ENCODE data around the gene TFCP2L1. TPM values are rescaled to one million over a fixed set of nuclear protein-coding genes. Genes with fewer than 3 reads are reported as not detected.

Gene TFCP2L1
- total RNA-seq, 1 experiment from 2014 or later: 4.3 TPM

DNA sequence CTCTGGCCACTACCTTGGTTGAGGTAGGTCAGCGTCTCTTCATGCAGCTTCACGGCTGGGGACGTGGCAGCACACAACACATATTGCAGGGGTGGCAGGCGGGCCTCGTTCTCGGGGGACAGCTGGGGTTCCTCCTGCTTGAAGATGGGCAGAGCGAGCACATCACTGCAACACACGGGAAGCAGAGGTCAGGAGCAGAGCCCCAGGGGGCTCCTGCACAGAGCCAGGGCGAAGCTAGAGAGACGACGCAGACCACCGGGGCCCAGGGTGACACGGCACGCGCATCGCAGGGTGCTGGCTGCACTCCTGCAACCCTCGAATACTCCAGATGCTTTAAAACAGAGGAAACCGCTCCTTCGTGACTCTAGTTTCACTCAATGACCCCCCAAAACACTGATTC lies 3.9 kb downstream of the TFCP2L1 start (continued):
- TF ChIP-seq NR2C2 (CRISPR knock-in tag; IDR thresholded peaks at IDR 0.05) (no peak), FOXP1 (CRISPR knock-in tag; IDR thresholded peaks at IDR 0.05; ENCODE audit: borderline replicate concordance) (no peak)
- TF ChIP-seq, protein P1, sequence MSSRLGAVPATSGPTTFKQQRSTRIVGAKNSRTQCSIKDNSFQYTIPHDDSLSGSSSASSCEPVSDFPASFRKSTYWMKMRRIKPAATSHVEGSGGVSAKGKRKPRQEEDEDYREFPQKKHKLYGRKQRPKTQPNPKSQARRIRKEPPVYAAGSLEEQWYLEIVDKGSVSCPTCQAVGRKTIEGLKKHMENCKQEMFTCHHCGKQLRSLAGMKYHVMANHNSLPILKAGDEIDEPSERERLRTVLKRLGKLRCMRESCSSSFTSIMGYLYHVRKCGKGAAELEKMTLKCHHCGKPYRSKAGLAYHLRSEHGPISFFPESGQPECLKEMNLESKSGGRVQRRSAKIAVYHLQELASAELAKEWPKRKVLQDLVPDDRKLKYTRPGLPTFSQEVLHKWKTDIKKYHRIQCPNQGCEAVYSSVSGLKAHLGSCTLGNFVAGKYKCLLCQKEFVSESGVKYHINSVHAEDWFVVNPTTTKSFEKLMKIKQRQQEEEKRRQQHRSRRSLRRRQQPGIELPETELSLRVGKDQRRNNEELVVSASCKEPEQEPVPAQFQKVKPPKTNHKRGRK (CRISPR knock-in tag; IDR thresholded peaks at IDR 0.05; ENCODE audit: borderline replicate concordance): no peak

DNA sequence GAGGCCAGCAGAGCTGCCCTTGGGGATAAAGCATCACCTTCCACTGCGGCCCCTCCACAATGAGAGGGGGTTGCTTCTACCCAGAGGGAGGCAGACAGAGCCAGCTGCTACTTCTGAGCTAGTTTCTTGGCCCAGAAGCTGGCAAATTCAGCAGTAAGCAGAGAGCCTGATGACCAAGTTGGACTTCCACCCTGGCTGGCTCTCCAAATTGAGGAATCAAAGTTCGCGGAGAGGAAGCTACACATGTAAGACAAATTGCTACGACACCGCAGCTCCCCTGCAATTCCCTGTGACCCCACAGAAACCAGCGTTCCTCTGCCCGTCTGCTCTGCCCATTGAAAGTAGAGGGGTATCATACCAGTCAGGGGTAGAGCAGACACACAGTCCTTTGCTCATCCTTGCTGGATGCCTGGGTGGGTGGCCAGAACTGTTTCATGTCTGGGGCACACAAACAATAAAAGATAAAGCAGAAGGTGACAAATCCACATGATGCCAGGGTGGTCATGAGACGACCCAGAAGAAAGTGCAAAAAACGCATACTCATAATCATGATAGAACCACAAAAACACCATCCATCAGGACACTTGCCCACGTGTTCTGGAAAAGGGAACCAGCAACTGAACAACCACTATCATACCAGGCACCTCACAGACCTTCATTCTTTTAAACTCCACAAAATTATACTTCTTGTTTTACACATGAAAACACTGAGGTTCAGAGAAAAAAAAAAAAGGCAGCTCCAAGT lies 5.4 kb downstream of the TFCP2L1 start:
- DNase-seq (ENCODE audit: low spot score) (no peak), ATAC-seq (no peak)
- CTCF ChIA-PET: interaction anchor here (1.3 to 1.6 kb wide), 2 partner anchors 18 to 151 kb away, joined by 3 to 9 read pairs; no protein-coding TSS in a partner anchor
- Mint-ChIP-seq H3K4me1 (peaks cover 10% of the 10 kb centered on the region), H3K27me3 (ENCODE audit: low read depth) (peaks cover 23% of the 10 kb centered on the region), H3K36me3 (no peaks in the 10 kb centered on the region), H3K27ac (no peak overlapping the region), H3K9me3 (no peaks in the 10 kb centered on the region), H3K4me3 (no peak overlapping the region)
- no peak for TF ChIP-seq GRHL2 (CRISPR knock-in tag; IDR thresholded peaks at IDR 0.05; ENCODE audit: insufficient replicate concordance, severe bottlenecking)
- TF ChIP-seq MYBL2 (CRISPR knock-in tag; IDR thresholded peaks at IDR 0.05): no peak
- TF ChIP-seq, protein P2, sequence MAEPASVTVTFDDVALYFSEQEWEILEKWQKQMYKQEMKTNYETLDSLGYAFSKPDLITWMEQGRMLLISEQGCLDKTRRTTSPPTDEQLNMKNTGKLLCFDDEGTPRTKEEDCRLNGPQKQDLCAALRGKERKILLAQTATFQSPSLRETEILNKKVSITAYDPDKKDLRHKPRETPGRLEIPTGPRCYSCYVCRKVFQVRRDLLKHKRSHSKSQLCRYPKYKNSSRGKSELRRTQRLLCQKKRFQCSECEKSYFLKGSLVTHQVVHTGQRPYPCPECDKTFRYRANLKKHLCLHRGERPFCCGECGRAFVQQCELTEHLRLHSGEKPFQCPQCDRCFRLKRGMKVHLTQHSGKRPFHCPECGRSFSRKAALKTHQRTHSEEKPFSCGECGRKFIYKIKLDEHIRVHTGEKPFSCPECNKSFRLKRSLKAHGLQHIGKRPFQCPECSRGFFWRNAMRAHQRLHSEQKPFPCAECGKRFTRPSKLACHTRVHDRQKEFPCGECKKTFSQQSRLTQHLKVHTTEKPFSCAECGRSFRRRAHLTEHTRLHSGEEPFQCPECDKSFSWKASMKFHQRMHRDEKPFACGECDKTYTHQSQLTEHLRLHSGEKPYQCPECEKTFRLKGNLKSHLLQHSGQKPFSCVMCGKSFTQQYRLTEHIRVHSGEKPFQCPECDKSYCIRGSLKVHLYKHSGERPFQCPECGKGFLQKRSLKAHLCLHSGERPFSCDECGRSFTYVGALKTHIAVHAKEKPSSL (CRISPR knock-in tag; conservative IDR thresholded peaks at IDR 0.05): no peak
- no peak for TF ChIP-seq NFYB (CRISPR knock-in tag; conservative IDR thresholded peaks at IDR 0.05; ENCODE audit: low read depth)
- no peak for TF ChIP-seq EMX1 (CRISPR knock-in tag; IDR thresholded peaks at IDR 0.05)
- TF ChIP-seq, protein P3, sequence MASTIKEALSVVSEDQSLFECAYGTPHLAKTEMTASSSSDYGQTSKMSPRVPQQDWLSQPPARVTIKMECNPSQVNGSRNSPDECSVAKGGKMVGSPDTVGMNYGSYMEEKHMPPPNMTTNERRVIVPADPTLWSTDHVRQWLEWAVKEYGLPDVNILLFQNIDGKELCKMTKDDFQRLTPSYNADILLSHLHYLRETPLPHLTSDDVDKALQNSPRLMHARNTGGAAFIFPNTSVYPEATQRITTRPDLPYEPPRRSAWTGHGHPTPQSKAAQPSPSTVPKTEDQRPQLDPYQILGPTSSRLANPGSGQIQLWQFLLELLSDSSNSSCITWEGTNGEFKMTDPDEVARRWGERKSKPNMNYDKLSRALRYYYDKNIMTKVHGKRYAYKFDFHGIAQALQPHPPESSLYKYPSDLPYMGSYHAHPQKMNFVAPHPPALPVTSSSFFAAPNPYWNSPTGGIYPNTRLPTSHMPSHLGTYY (CRISPR knock-in tag; IDR thresholded peaks at IDR 0.05): no peak
- TF ChIP-seq JUN (CRISPR knock-in tag; IDR thresholded peaks at IDR 0.05): no peak
- POLR2A ChIA-PET: no interaction called here

DNA sequence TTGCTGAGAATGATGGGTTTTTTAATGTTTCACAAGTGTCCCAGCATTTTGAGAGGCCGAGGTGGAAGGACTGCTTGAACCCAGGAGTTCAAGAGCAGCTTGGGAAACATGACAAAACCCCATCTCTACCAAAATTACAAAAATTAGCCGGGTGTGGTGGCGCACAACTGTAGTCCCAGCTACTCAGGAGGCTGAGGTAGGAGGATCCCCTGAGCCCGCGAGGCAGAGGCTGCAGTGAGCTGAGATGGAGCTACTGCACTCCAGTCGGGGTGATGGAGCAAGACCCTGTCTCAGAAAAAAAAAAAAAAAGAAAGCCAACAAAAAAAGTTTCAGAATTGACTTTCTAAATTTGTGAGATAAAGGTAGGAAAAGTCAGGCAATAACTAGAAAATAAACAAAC lies 8.7 kb downstream of the TFCP2L1 start:
- H3K9me3 Mint-ChIP-seq: no peaks in the 10 kb centered on the region
- POLR2A ChIA-PET: interaction anchor here (0.7 kb wide), 1 partner anchor 68 kb away, joined by 3 read pairs; no protein-coding TSS in a partner anchor
- CTCF ChIA-PET: no interaction called here
- no peak overlapping the region for H3K4me3 Mint-ChIP-seq
- ATAC-seq: no peak
- no peaks in the 10 kb centered on the region; the same call in 1 of the 2 replicates for H3K27me3 Mint-ChIP-seq (ENCODE audit: low read depth)
- no peak for DNase-seq (ENCODE audit: low spot score)
- 0 out of 2 replicates have a peak, but pooled peaks cover 3% of the 10 kb centered on the region for H3K4me1 Mint-ChIP-seq
- H3K36me3 Mint-ChIP-seq: no peaks in the 10 kb centered on the region
- no peak overlapping the region for H3K27ac Mint-ChIP-seq
- TF ChIP-seq JUN (CRISPR knock-in tag; IDR thresholded peaks at IDR 0.05) (no peak), RORB (CRISPR knock-in tag; IDR thresholded peaks at IDR 0.05) (no peak)
- TF ChIP-seq, protein P4, sequence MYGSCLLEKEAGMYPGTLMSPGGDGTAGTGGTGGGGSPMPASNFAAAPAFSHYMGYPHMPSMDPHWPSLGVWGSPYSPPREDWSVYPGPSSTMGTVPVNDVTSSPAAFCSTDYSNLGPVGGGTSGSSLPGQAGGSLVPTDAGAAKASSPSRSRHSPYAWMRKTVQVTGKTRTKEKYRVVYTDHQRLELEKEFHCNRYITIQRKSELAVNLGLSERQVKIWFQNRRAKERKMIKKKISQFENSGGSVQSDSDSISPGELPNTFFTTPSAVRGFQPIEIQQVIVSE (CRISPR knock-in tag; IDR thresholded peaks at IDR 0.05; ENCODE audit: borderline replicate concordance): no peak

DNA sequence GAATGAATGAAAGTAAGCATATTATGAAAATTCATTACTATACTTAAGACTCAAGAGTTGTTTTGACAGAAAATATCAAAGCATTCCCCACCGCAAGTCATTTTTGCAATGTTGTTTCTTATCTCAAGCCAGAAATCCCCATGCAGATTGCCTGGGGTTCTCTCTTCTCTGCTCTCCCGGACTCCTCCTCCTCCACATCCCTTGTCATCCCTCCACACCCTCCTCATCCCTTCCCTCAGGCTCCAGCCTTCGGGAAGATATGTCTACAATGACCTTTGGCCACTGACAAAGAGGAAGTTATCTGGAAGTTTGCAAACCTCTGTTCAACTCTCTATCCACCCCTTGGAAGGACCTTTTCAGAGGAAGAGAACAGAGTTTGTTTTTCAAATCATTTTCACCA lies 11.9 kb downstream of the TFCP2L1 start:
- TF ChIP-seq NFE2L1 (CRISPR knock-in tag; IDR thresholded peaks at IDR 0.05): no peak
- TF ChIP-seq RELA (CRISPR knock-in tag; IDR thresholded peaks at IDR 0.05; ENCODE audit: borderline replicate concordance): no peak
- TF ChIP-seq, protein P5, sequence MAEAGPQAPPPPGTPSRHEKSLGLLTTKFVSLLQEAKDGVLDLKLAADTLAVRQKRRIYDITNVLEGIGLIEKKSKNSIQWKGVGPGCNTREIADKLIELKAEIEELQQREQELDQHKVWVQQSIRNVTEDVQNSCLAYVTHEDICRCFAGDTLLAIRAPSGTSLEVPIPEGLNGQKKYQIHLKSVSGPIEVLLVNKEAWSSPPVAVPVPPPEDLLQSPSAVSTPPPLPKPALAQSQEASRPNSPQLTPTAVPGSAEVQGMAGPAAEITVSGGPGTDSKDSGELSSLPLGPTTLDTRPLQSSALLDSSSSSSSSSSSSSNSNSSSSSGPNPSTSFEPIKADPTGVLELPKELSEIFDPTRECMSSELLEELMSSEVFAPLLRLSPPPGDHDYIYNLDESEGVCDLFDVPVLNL (CRISPR knock-in tag; IDR thresholded peaks at IDR 0.05; ENCODE audit: borderline replicate concordance, low read depth): no peak
- TF ChIP-seq, protein P6, sequence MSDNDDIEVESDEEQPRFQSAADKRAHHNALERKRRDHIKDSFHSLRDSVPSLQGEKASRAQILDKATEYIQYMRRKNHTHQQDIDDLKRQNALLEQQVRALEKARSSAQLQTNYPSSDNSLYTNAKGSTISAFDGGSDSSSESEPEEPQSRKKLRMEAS (CRISPR knock-in tag; IDR thresholded peaks at IDR 0.05): no peak
- TF ChIP-seq, protein P7, sequence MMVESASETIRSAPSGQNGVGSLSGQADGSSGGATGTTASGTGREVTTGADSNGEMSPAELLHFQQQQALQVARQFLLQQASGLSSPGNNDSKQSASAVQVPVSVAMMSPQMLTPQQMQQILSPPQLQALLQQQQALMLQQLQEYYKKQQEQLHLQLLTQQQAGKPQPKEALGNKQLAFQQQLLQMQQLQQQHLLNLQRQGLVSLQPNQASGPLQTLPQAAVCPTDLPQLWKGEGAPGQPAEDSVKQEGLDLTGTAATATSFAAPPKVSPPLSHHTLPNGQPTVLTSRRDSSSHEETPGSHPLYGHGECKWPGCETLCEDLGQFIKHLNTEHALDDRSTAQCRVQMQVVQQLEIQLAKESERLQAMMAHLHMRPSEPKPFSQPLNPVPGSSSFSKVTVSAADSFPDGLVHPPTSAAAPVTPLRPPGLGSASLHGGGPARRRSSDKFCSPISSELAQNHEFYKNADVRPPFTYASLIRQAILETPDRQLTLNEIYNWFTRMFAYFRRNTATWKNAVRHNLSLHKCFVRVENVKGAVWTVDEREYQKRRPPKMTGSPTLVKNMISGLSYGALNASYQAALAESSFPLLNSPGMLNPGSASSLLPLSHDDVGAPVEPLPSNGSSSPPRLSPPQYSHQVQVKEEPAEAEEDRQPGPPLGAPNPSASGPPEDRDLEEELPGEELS (CRISPR knock-in tag; IDR thresholded peaks at IDR 0.05): no peak

More for the DNA sequence above, 11.9 kb downstream of the TFCP2L1 start:
- ATAC-seq: no peak
- no peak overlapping the region for H3K27ac Mint-ChIP-seq
- H3K27me3 Mint-ChIP-seq (ENCODE audit: low read depth): no peaks in the 10 kb centered on the region; the same call in 1 of the 2 replicates
- H3K4me3 Mint-ChIP-seq: no peak overlapping the region
- no peaks in the 10 kb centered on the region for H3K36me3 Mint-ChIP-seq
- ChIA-PET POLR2A (no interaction called here), CTCF (interaction anchor here (1.1 kb wide), 1 partner anchor 9 kb away, joined by 3 read pairs; no protein-coding TSS in a partner anchor)
- H3K4me1 Mint-ChIP-seq: 0 out of 2 replicates have a peak, but pooled peaks cover 3% of the 10 kb centered on the region
- DNase-seq (ENCODE audit: low spot score): no peak
- no peaks in the 10 kb centered on the region for H3K9me3 Mint-ChIP-seq
